ENCODE results near the gene CCNQ.

DNA sequence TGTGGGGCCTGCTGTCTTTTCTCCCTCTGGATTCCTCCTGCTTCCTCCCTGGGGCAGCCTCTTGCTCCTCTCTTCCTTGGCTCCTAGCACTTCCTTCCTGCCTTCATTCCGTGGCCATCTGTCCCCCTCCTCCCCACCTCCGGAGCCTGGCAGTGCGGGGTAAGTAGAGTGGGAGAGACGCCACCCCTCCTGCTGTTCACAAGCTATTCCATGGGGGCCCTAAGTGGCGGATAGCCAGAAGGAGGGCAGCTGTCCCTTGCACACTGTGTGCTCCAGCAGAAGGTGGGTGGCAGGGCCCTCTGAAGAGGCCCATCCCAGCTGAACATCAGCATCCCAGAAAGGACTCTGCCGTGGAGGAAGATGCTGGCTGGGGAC, 27.4 kb downstream of the CCNQ start:
- TF ChIP-seq ZNF843 (tag by site-specific recombination; IDR thresholded peaks at IDR 0.05): no peak
- TF ChIP-seq SP7 (tag by site-specific recombination; IDR thresholded peaks at IDR 0.05): no peak
- TF ChIP-seq ZNF335 (tag by site-specific recombination; conservative IDR thresholded peaks at IDR 0.05): no peak
- TF ChIP-seq SP2 (tag by site-specific recombination; IDR thresholded peaks at IDR 0.05): no peak
- no peak for TF ChIP-seq ZNF121 (tag by site-specific recombination; IDR thresholded peaks at IDR 0.05)
- TF ChIP-seq ZEB2 (tag by site-specific recombination; IDR thresholded peaks at IDR 0.05): no peak
